Tibial artery (tissue), 4 donors: Measurements from ENCODE around the gene ROR2.

ENCODE experiments used
- DNase-seq, 2 donors: peaks; one replicate each; pipeline ENCODE4 v3.0.0-alpha.2; 2019
- H3K27ac ChIP-seq, 2 donors: fragments of 200-600 bp; sonication (generic) in 1 of 2; 1 replicate in 1 of 2; 2 replicates in 1 of 2; pipeline ENCODE4 v1.5.1; 2018 to 2019; ENCODE audit warnings: mild to moderate bottlenecking in 1 of 2
- H3K27me3 ChIP-seq, 2 donors: fragments of 200-600 bp; sonication (generic) in 1 of 2; one replicate each; pipeline versions ENCODE4 v1.5.1 to v1.6.0; 2016 to 2019
- H3K36me3 ChIP-seq, 3 donors: fragments of 200-600 bp; sonication (generic) in 2 of 3; one replicate each; pipeline ENCODE4 v1.5.1; 2016 to 2019; ENCODE audit warnings: mild to moderate bottlenecking in 2 of 3
- H3K4me1 ChIP-seq, 4 donors: fragments of 200-600 bp; sonication (generic) in 2 of 4; 1 replicate in 3 of 4; 2 replicates in 1 of 4; pipeline ENCODE4 v1.5.1; 2016 to 2019
- H3K4me3 ChIP-seq, 2 donors: fragments of 200-600 bp; sonication (generic) in 1 of 2; 1 replicate in 1 of 2; 2 replicates in 1 of 2; pipeline ENCODE4 v1.5.1; 2018 to 2019; ENCODE audit warnings: mild to moderate bottlenecking in 2 of 2
- H3K9me3 ChIP-seq, 3 donors: fragments of 200-600 bp; sonication (generic) in 1 of 3; one replicate each; pipeline ENCODE4 v1.5.1; 2016 to 2019
- intact Hi-C: fragments of 100-400 bp; cut with DNase I; formaldehyde crosslinking; loops from one replicate; pipeline ENCODE4 v1.15.0; 2023; ENCODE audit warnings: low total_unique reads
- TF ChIP-seq, protein P1 (sequence below), 2 experiments: fragments of 200-600 bp in 1 of 2; fragments of 450-650 bp in 1 of 2; IDR thresholded peaks; one replicate each; pipeline ENCODE4 v1.5.1; 2017 to 2019; ENCODE audit warnings: antibody characterized with exemption in 2 of 2, mild to moderate bottlenecking in 1 of 2, moderate library complexity in 1 of 2

ROR2 gene

DNA sequence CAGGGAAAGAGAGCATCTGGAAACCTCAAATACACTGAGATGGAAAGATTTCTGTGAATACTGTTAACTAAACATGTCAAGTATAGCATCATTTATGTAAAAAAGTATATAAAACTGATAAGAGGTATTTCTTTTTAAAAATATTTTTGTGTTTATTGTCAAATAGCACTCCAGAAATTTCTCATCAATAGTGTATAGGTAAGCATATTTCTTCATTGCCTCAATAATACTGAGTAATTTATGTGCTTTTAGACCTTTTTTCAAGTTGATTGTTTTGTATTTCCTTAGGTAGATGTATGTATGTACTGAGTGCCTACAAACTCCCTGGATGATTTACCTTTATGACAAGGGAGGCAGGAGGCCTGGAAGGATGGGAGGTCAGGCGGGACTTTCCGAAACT lies 196.3 kb downstream of the ROR2 start:
- H3K4me3 ChIP-seq = no peak overlapping the region
- DNase-seq = no peak
- intact Hi-C loops = no loop called here
- no peaks in the 10 kb centered on the region for H3K9me3 ChIP-seq
- TF ChIP-seq, protein P1, sequence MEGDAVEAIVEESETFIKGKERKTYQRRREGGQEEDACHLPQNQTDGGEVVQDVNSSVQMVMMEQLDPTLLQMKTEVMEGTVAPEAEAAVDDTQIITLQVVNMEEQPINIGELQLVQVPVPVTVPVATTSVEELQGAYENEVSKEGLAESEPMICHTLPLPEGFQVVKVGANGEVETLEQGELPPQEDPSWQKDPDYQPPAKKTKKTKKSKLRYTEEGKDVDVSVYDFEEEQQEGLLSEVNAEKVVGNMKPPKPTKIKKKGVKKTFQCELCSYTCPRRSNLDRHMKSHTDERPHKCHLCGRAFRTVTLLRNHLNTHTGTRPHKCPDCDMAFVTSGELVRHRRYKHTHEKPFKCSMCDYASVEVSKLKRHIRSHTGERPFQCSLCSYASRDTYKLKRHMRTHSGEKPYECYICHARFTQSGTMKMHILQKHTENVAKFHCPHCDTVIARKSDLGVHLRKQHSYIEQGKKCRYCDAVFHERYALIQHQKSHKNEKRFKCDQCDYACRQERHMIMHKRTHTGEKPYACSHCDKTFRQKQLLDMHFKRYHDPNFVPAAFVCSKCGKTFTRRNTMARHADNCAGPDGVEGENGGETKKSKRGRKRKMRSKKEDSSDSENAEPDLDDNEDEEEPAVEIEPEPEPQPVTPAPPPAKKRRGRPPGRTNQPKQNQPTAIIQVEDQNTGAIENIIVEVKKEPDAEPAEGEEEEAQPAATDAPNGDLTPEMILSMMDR (IDR thresholded peaks at IDR 0.05) = no peak
- H3K36me3 ChIP-seq = no peaks in the 10 kb centered on the region
- peaks cover 0 to 6% of the 10 kb centered on the region in 2 donors for H3K27me3 ChIP-seq
- no peaks in the 10 kb centered on the region for H3K4me1 ChIP-seq
- no peak overlapping the region for H3K27ac ChIP-seq

DNA sequence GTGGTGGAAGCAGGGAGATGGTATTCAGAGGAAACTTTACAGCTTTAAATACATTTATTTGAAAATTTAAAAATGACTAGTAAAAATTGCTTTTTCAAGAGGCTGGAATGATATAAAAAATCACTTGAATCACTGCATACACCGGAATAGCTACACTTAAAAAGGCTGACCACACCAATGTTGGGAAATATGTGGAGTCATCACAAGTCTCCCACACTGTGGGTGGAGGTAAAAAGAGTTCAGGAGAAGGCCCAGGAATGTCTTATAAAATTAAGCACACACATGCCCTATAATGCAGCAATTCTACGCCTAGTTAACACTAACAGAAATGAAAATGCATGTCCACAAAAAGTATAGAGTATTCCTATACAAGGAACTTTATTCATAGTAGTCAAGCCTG lies 198.1 kb downstream of the ROR2 start:
- intact Hi-C loops = no loop called here
- peaks cover 0 to 2% of the 10 kb centered on the region in 2 donors for H3K27me3 ChIP-seq
- no peak overlapping the region for H3K27ac ChIP-seq

DNA sequence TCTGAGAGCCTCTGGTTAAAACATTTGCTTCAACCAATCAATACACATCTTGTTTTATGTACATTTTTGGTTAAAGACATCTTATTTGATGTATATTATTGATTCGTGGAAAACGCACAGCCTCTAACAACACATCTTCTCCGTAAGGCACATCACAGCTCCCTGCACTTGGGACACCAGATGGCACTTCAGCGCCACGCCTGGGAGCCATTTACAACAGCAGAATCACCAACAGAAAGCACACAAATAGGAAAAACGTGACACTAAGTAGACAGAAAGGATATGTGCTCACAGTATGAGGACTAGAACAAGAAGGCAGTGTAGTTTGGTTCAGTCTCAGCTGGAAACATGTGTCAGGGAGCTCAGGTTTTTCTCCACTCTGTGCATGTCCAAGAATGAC lies 199.7 kb downstream of the ROR2 start:
- TF ChIP-seq, protein P1 (IDR thresholded peaks at IDR 0.05) = no peak
- H3K27me3 ChIP-seq = no peaks in the 10 kb centered on the region
- intact Hi-C loops = no loop called here
- H3K9me3 ChIP-seq = no peaks in the 10 kb centered on the region
- H3K36me3 ChIP-seq = no peaks in the 10 kb centered on the region
- no peaks in the 10 kb centered on the region for H3K4me1 ChIP-seq
- DNase-seq = no peak
- H3K4me3 ChIP-seq = no peak overlapping the region
- H3K27ac ChIP-seq = no peak overlapping the region

More for the DNA sequence above, 198.1 kb downstream of the ROR2 start:
- Histone ChIP-seq H3K9me3 (no peaks in the 10 kb centered on the region), H3K4me3 (no peak overlapping the region), H3K4me1 (no peaks in the 10 kb centered on the region), H3K36me3 (no peaks in the 10 kb centered on the region)
- no peak for DNase-seq
- TF ChIP-seq, protein P1 (IDR thresholded peaks at IDR 0.05) = no peak

DNA sequence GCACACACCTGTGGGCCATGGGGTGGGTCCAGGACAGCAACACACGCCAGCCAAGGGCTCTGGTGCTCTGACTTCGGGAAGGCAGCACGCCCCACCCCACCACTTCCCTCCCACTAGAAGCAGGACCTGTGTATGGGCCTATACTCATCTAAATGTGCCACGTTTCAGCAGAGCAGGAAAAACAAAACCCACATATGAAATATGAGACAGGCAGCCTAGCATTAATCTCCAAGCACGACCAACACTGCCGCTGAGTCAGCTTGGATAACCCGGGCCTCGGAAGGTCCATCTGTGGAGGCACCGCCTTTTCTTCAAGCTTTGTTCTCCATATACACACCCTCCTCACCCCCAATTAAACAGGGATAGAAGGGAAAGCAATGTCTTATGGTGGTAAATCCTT lies 203.1 kb downstream of the ROR2 start:
- intact Hi-C loops = no loop called here
- no peak overlapping the region for H3K27ac ChIP-seq
- no peaks in the 10 kb centered on the region for H3K36me3 ChIP-seq
- no peak for DNase-seq
- no peaks in the 10 kb centered on the region for H3K27me3 ChIP-seq
- H3K4me1 ChIP-seq = no peaks in the 10 kb centered on the region
- no peak overlapping the region for H3K4me3 ChIP-seq
- TF ChIP-seq, protein P1 (IDR thresholded peaks at IDR 0.05) = no peak
- H3K9me3 ChIP-seq = no peaks in the 10 kb centered on the region

DNA sequence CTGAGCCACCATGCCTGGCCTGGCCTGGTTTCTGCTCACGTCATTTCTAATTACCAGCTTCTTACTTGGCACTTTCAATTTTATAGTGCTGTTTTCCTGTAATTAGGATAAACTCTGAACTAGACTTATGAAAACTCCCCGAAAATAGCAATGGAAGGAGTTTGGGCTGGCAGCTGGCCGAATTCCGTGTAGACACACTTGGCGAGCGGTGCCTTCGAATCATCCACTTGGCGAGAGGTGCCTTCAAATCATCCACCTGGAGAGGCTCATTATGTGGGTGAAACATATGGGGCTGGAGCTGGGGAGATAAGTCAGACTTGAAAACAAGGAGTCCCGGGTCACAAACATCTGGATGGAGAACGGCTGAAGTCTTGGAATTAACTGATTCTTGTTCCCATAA lies 203.7 kb downstream of the ROR2 start:
- H3K27me3 ChIP-seq = no peaks in the 10 kb centered on the region
- H3K4me1 ChIP-seq = no peaks in the 10 kb centered on the region
- TF ChIP-seq, protein P1 (IDR thresholded peaks at IDR 0.05) = no peak
- H3K27ac ChIP-seq = no peak overlapping the region
- H3K4me3 ChIP-seq = no peak overlapping the region
- DNase-seq = no peak
- H3K36me3 ChIP-seq = no peaks in the 10 kb centered on the region
- intact Hi-C loops = no loop called here
- H3K9me3 ChIP-seq = no peaks in the 10 kb centered on the region

DNA sequence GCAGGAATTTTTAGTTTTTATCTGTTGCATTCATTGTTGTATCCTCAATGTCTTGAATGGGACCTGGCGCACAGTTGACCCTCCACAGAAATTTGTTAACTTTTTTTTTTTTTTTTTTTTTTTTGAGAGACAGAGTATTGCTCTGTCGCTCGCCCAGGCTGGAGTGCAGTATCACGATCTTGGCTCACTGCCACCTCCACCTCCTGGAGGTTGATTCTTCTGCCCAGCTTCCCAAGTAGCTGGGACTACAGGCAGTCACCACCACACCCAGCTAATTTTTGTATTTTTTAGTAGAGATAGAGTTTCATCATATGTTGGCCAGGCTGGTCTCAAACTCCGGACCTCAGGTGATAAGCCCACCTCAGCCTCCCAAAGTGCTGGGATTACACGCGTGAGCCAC lies 205.9 kb downstream of the ROR2 start:
- no peaks in the 10 kb centered on the region for H3K27me3 ChIP-seq
- DNase-seq = no peak
- no peaks in the 10 kb centered on the region for H3K9me3 ChIP-seq
- no peak overlapping the region for H3K27ac ChIP-seq
- H3K36me3 ChIP-seq = no peaks in the 10 kb centered on the region
- intact Hi-C loops = no loop called here
- TF ChIP-seq, protein P1 (IDR thresholded peaks at IDR 0.05) = no peak
- H3K4me3 ChIP-seq = no peak overlapping the region
- no peaks in the 10 kb centered on the region for H3K4me1 ChIP-seq
